ENCODE measurements around the gene KCNQ1. TPM values are rescaled to one million over a fixed set of nuclear protein-coding genes. Genes with fewer than 3 reads are reported as not detected.

The KCNQ1 gene
- total and polyA plus RNA-seq, 2 of the 13 experiments (the other 11 are each of a cell fraction or from before 2014, with no cell fraction given) = 0.02 to 0.08 TPM

DNA sequence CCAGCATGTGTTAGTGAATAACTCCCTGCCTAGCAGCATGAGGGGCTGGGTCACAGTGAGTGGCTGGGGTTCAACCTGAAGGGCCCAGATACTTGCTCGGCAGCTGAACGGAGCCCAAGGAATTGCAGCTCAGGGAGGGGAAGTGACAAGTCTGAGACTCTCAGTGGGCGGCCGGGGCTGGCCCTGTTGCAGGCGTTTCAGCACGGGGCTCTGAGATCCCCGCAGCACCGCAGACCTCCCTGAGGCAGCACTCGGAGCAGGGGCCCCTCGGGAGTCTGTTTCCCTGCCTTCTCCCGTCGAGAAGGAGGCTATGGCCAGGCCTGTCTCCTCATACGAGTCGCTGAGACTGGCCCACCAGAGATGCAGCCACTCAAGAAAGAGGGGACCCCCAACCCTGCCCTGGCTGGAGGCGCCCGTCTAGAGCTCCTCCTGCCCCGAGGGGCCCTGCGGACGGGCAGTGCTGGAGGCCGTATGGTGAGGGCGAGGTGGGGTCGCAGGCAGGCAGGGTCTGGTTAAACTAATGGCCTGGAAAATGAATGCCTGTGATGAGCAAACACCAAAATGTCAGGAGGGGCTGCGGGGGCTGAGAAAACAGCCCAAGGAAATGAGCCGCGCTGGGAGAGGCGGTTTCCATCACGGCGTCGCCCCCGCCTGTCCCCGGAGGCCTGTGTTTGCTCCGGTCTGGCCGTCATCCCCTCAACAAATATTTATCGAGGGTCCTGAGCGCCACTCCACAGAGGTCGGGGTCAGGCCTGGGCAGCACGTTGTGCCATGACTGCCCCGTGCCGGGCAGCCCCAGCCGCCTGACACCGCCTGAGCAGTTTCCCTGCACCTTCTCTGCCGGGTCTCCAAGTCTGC lies 35.0 kb upstream of the KCNQ1 start (continued):
- TF ChIP-seq, protein P1, sequence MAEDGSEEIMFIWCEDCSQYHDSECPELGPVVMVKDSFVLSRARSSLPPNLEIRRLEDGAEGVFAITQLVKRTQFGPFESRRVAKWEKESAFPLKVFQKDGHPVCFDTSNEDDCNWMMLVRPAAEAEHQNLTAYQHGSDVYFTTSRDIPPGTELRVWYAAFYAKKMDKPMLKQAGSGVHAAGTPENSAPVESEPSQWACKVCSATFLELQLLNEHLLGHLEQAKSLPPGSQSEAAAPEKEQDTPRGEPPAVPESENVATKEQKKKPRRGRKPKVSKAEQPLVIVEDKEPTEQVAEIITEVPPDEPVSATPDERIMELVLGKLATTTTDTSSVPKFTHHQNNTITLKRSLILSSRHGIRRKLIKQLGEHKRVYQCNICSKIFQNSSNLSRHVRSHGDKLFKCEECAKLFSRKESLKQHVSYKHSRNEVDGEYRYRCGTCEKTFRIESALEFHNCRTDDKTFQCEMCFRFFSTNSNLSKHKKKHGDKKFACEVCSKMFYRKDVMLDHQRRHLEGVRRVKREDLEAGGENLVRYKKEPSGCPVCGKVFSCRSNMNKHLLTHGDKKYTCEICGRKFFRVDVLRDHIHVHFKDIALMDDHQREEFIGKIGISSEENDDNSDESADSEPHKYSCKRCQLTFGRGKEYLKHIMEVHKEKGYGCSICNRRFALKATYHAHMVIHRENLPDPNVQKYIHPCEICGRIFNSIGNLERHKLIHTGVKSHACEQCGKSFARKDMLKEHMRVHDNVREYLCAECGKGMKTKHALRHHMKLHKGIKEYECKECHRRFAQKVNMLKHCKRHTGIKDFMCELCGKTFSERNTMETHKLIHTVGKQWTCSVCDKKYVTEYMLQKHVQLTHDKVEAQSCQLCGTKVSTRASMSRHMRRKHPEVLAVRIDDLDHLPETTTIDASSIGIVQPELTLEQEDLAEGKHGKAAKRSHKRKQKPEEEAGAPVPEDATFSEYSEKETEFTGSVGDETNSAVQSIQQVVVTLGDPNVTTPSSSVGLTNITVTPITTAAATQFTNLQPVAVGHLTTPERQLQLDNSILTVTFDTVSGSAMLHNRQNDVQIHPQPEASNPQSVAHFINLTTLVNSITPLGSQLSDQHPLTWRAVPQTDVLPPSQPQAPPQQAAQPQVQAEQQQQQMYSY (CRISPR knock-in tag; IDR thresholded peaks at IDR 0.05) = no peak
- TF ChIP-seq BORCS8-MEF2B (CRISPR knock-in tag; IDR thresholded peaks at IDR 0.05) (no peak), NCOR1 (IDR thresholded peaks at IDR 0.05; ENCODE audit: borderline replicate concordance, low read length) (no peak), ZNF598 (CRISPR knock-in tag; IDR thresholded peaks at IDR 0.05; ENCODE audit: borderline replicate concordance) (no peak), NFE2 (CRISPR knock-in tag; IDR thresholded peaks at IDR 0.05) (no peak), ZNF766 (CRISPR knock-in tag; IDR thresholded peaks at IDR 0.05; ENCODE audit: borderline replicate concordance) (0 out of 2 replicates have a peak, but pooled peaks have one; percentile 46), GLI4 (CRISPR knock-in tag; IDR thresholded peaks at IDR 0.05; ENCODE audit: borderline replicate concordance) (peak; percentile 85; the same call in 1 of the 2 replicates), MBNL3 (CRISPR knock-in tag; conservative IDR thresholded peaks at IDR 0.05) (no peak), ESRRA (CRISPR knock-in tag; IDR thresholded peaks at IDR 0.05; ENCODE audit: low read depth) (no peak), ZNF546 (CRISPR knock-in tag; conservative IDR thresholded peaks at IDR 0.05) (0 out of 2 replicates have a peak, but pooled peaks have one; percentile 28), CBX2 (IDR thresholded peaks at IDR 0.05; ENCODE audit: low read depth, low read length) (no peak), CBX2 (CRISPR knock-in tag; IDR thresholded peaks at IDR 0.05; ENCODE audit: low read depth) (no peak), HNRNPL (IDR thresholded peaks at IDR 0.05; ENCODE audit: low read depth, low read length) (peak; percentile 91)
- TF ChIP-seq, protein P2, sequence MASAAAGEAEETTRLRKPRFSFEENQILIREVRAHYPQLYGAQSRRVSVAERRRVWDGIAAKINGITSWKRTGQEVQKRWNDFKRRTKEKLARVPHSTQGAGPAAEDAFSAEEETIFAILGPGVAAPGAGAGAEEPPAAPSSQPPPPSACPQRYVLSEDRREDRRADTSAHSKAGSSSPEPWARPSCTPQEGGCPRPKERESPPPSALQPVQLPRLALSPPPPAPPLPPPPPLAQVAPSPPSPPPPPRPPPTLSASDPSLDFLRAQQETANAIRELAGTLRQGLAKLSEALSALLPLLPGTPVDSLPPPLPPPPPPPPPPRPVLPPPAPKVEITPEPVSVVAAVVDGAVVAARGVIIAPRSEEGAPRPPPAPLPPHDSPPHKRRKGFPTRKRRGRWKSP (CRISPR knock-in tag; IDR thresholded peaks at IDR 0.05) = 0 out of 2 replicates have a peak, but pooled peaks have one; percentile 49
- TF ChIP-seq, protein P3, sequence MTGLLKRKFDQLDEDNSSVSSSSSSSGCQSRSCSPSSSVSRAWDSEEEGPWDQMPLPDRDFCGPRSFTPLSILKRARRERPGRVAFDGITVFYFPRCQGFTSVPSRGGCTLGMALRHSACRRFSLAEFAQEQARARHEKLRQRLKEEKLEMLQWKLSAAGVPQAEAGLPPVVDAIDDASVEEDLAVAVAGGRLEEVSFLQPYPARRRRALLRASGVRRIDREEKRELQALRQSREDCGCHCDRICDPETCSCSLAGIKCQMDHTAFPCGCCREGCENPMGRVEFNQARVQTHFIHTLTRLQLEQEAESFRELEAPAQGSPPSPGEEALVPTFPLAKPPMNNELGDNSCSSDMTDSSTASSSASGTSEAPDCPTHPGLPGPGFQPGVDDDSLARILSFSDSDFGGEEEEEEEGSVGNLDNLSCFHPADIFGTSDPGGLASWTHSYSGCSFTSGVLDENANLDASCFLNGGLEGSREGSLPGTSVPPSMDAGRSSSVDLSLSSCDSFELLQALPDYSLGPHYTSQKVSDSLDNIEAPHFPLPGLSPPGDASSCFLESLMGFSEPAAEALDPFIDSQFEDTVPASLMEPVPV (CRISPR knock-in tag; IDR thresholded peaks at IDR 0.05) = no peak; the same call in 1 of the 2 replicates
- TF ChIP-seq, protein P4, sequence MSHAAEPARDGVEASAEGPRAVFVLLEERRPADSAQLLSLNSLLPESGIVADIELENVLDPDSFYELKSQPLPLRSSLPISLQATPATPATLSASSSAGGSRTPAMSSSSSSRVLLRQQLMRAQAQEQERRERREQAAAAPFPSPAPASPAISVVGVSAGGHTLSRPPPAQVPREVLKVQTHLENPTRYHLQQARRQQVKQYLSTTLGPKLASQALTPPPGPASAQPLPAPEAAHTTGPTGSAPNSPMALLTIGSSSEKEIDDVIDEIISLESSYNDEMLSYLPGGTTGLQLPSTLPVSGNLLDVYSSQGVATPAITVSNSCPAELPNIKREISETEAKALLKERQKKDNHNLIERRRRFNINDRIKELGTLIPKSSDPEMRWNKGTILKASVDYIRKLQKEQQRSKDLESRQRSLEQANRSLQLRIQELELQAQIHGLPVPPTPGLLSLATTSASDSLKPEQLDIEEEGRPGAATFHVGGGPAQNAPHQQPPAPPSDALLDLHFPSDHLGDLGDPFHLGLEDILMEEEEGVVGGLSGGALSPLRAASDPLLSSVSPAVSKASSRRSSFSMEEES (CRISPR knock-in tag; IDR thresholded peaks at IDR 0.05) = peak; percentile 60; the same call in 1 of the 2 replicates
- TF ChIP-seq, protein P5, sequence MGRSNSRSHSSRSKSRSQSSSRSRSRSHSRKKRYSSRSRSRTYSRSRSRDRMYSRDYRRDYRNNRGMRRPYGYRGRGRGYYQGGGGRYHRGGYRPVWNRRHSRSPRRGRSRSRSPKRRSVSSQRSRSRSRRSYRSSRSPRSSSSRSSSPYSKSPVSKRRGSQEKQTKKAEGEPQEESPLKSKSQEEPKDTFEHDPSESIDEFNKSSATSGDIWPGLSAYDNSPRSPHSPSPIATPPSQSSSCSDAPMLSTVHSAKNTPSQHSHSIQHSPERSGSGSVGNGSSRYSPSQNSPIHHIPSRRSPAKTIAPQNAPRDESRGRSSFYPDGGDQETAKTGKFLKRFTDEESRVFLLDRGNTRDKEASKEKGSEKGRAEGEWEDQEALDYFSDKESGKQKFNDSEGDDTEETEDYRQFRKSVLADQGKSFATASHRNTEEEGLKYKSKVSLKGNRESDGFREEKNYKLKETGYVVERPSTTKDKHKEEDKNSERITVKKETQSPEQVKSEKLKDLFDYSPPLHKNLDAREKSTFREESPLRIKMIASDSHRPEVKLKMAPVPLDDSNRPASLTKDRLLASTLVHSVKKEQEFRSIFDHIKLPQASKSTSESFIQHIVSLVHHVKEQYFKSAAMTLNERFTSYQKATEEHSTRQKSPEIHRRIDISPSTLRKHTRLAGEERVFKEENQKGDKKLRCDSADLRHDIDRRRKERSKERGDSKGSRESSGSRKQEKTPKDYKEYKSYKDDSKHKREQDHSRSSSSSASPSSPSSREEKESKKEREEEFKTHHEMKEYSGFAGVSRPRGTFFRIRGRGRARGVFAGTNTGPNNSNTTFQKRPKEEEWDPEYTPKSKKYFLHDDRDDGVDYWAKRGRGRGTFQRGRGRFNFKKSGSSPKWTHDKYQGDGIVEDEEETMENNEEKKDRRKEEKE (IDR thresholded peaks at IDR 0.05) = no peak

Measured in HepG2 (cell line).